GM19240 (cell line): Measurements from ENCODE around the gene GBA2.
A peak's percentile ranks its signal among the peaks of the same experiment; 100 is the strongest.

ENCODE experiments used
- DNase-seq: peaks from one replicate; pipeline ENCODE4 v3.0.0; 2011; ENCODE audit warnings: low spot score; ENCODE audit not compliant: insufficient read length

Gene GBA2

DNA sequence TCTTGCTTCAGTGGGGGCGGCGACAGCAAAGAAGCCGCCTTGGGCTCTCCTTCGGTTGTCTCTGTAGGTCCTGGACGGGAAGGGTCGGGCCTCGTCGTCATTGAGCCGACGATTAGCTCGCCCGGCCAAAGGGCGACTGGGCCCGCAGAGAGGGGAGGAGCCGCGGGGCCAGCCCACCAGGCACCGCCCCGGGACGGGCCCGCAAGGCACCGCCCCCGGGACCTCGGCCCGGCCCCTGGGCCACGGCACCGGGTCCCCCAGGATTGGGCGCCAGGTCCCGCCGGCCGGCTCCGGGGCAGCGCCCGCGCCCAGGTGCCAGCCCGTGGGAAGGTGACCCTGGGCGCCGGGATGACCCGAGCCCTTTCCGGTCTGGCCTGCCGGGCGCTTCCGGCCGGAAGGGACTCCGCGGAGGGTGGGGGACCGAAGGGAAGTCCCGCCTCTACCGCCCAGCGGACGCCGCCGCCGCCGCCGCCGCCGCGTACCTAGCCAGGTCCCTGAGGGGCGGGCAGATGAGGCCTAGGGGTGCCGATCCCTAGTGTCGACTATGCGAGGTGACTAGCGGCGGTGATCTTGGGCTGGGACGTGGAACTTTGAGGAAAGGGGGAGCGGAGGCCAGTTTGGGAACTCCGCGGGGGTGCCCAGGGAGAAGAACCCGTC, at the start of gene GBA2, which contains the start of gene RGP1:
Gene GBA2 (minus strand): TSS at position 371 of the 657 bp plus-strand sequence. CDS start 524 bp downstream, outside the sequence.
Gene RGP1 (plus strand): TSS at position 430 of the 657 bp plus-strand sequence. CDS start 469 bp downstream, outside the sequence.
- no peak for DNase-seq

DNA sequence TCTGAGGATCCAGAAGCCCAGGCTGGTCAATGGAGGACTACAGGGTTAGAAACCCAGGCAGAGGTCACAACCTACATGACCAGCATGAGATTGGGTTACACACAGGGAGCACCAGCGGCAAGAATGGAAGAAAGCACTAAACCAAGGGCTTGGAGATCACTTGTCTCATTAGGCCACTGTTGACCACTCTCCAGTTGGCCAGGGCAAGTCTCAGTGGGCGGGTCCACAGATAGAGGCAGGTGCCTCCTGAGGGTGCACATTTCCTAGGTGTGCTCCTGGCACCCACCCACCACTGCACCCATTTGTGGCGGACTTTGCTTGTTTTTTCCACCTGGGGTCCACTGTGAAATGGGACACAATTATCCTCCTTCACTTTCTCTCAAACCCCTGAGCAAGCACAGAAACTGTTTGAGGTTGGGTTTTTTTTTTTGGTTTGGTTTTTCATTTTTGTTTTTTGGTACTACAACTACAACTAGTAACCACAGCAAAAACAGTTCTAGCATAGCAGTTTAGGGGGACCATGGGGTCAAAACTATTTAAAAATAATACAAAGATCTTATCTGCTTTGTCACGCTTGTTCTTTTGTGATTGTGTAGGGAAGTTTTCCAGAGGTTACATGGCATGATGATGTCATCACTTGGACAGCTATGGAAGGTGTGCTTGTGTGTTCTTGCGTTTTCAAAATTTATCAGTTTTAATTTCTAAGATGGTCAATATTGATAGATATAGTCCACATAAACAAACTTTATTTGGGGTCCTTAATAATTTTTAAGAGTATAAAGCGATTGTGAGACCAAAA, 48.5 kb upstream of the GBA2 start:
- no peak for DNase-seq

DNA sequence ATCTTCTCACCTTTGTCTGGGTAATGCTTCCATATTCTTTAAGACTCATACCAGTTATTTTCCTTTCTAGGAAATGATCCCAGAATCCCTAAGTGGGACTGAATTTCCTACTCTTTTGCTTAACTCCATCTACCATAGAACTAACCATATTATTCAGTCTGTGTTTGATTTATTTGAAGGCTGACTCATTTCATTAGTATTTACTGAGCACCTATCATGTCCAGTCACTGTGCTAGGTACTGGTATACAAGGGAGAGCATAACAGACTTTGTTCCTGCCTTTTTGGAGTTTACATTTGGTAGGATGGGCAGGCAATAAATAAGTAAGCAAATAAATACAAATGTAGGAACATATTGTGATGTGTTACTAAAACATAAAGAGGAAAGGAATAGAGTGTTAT, 46.7 kb upstream of the GBA2 start:
- DNase-seq, result no peak

DNA sequence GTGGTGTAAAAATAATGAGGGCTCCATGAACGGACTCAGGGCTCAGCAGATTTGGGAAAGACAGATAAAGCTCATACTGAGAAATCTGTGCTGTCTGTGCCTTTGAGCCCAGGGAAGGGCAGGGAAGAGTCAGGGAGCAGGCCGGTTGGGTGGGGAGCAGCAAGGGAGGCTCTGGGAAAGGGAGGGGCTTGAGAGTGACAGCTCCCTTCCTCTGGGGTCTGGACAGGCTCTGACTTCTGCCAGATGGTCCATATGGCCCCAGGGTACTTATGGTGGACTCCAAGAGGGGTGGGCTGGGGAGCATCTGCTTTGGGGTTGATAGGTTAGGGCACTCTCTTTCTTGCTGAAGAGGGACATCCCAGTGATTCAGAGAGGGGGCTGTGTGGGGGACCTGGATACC, 44.4 kb upstream of the GBA2 start:
- DNase-seq, result no peak

DNA sequence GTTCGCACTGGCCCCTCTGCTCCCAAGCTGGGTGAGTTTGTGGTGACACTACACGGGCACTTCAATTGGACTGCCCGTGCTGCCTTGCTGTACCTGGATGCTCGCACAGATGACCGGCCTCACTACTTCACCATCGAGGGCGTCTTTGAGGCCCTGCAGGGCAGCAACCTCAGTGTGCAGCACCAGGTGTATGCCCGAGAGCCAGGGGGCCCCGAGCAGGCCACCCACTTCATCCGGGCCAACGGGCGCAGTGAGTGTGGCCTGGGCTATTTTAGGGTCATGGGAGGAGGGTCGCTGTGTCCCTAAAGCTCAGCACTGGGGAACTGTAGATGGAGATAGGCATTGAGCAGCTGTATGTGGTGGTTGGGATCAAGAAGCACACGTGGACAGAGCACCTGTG, 43.8 kb upstream of the GBA2 start:
- no peak for DNase-seq

DNA sequence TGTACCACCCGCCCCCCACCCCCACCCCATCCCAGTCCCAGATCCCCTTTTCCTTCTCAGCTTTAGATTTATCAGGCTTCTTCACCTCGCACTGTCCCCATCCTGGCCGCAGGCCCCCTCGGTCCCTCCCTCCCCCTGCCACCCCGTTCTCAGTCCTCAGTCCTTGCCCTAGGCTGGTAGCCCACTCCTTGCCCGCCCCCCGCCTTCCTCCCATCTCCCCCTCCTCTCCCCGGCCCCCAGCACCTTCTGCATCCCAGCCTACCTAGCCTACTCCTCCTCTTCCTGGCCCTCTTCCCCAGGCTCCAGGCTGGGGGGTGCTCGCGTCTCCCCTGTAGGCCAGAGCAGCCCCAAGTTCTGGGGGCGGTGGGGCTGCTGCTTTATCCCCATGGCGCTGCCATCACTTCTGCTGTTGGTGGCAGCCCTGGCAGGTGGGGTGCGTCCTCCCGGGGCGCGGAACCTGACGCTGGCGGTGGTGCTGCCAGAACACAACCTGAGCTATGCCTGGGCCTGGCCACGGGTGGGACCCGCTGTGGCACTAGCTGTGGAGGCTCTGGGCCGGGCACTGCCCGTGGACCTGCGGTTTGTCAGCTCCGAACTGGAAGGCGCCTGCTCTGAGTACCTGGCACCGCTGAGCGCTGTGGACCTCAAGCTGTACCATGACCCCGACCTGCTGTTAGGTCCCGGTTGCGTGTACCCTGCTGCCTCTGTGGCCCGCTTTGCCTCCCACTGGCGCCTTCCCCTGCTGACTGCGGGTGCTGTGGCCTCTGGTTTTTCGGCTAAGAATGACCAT, 43.2 kb upstream of the GBA2 start:
- no peak for DNase-seq

DNA sequence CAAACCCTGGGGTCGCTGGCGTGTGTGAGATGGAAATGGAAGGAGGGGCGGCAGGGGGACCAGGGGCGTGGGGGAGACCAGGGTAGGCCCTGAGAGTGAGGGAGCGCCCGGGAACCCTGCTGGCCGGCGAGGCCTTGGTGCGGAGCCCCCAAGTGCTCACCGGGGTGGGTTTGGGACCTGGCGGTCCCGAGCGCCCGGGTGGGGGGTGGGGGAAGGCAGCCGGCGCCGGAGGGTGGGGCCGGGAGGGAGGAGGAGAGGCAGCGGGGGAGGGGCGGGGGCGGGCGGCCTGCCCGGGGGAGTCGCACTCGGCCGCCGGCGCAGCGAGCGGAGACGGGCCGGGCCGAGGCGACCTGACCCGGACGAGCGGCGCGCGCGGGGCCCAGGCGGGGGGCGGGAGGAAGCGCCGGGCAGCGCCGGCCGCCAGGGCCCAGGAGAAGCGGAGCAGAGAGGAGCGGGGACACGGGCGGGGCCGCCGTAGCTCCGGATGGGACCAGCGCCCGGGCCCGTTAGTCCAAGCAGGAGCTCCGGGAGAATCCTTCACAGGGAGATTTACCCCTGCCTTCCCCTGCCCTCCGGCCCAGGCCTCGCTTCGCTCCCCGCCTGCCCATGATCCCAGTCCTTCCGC, 42.4 kb upstream of the GBA2 start, which contains the start of gene NPR2:
Gene NPR2 (plus strand): TSS at position 295 of the 625 bp plus-strand sequence. CDS start 818 bp downstream, outside the sequence.
- no peak for DNase-seq

DNA sequence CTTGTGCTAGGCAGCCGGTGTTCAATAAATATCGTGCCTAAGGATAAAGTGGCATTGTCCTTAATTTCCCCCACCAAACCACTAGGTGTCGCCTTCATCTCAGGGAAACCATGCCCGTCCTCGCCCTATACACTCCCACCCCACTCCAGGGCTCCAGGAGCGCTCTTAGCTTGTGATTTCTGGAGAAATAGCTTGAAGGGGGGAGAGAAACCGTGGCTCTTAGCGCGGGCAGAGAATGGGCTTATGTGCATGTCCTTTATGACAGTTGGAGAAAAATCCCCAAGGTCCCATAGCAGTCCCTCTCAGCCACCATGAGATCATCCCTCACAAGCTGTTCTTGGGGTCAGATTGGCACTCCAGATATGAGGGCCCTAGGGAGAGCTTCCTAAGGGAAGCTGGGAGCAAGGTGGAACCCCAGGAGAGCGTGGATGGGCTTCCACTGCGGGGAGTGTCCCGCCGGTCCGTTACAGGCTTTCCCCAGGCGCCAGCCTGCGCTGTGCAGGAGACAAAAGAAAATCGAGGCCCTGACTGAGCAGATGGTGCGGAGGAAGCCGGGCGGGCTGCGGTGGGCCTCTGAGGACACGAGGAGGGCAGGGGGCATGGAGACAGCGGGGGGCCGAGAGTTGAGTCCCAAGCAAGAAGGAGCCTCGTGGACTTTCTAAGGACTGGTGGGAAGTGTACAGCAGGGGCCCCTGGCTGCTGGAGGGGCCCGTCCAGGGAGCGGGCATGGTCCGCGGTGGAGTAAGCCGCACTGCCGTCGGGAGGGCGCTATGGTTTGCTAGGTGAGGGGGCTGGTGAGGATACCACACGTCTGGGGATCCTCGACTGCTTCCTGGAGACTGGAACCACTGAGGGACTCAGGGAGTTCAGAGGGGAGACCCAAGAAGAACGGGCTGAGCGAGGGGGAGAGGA, 41.6 kb upstream of the GBA2 start:
- DNase-seq, result peak; percentile 78

DNA sequence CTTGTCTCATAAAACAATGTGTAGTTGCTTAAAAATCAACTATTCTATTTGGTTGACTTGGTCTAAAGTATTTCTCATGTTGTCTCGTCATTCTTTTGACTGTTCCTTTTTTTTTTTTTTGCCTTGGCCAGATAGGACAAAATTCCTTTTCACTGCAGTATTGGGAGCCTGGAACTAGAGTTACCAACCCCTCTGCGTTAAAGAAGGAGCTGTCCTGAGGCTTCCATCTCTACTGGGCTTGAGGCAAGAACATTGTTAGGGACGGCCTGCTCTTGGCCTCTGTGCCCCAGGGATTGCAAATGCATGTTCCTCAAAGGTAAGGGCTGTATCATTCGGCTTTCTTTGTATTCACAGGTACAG, 41.0 kb upstream of the GBA2 start:
- DNase-seq, result no peak

DNA sequence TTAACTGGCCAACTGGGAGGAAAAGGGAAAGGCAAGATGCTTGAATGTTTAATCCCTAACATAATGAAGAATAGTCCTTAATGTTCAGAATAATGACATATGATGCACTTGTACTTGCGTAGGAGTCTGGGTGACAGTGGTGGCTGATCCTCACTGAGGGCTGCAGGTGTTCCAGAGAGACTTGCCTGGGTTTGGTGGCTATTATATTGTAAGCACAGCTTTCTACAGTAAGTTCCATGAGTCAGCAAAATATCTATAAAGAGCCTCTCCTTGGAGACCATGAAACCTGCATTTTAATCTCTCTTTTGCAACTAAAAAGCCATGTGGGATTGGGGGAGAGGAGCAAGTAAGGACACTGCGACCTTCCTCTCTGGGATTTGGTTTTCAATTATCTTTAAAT, 40.5 kb upstream of the GBA2 start:
- no peak for DNase-seq

DNA sequence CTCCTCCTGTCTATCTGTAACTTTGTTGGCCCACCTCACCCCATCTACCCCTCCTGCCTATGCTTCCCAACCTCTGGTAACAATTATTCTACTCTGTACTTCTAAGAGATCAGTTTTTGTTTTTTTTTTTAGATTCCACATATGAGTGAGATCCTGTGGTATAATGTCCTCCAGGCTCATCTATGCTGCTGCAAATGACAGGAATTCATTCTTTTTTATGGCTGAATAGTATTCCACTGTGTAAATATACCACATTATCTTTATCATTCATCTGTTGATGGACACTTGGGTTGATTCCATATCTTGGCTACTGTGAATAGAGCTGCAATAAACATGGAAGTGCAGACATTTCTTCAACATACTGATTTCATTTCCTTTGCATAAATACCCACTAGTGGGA, 34.4 kb upstream of the GBA2 start:
- no peak for DNase-seq

DNA sequence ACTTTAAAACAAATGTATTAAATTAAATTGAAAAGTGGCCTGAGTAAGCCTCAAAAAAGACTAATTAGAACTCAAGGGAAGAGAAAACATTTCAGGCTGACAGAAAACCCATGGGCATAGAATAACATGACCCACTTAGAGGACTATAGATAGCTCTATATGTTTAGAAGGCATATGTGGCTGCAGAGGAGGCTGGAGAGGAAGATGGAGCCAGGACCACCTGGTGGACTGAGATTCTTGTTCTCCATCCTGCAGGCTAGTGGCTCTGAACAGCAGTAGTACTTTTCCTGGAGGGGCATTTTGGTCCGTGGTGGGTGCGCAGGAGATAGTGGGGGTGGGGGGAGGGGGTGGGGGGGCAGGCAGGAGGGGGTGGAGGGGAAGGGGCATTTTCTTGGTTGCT, 32.0 kb upstream of the GBA2 start:
- DNase-seq, result no peak

DNA sequence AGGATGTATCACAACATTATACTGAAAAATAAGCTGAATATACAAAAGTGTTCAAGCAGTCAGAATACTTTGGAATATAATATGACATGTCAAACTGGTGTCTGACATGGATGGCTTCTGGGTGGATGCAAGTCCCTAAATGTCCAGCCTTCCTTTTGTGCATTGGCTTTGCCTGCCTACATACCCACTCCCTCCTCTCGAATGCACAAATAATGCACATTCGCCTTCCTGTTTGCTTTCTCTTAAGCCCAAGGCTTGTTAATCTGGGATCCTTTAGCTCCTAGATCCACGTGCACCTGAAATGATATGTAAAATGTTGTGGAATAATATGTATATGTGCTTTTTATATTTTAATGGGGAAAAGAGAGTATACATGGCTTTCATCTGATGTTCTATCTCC, 29.5 kb upstream of the GBA2 start:
- DNase-seq, result no peak

DNA sequence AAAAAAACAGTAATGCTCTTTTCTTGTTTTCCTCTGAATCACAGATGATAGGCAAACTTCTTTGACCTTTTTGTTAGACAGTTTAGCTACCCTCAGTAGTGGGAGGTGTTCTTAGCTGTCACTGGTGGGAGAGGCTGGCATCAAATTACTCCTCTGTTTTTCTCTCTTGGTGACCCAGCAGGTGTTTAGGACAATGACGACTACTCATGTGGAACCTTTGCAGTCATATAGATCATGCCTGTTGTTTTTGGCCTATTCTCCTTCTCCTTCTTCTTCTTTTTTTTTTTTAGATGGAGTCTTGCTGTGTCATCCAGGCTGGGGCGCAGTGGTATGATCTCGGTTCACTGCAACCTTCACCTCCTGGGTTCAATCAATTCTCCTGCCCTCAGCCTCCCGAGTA, 27.0 kb upstream of the GBA2 start:
- DNase-seq, result no peak

DNA sequence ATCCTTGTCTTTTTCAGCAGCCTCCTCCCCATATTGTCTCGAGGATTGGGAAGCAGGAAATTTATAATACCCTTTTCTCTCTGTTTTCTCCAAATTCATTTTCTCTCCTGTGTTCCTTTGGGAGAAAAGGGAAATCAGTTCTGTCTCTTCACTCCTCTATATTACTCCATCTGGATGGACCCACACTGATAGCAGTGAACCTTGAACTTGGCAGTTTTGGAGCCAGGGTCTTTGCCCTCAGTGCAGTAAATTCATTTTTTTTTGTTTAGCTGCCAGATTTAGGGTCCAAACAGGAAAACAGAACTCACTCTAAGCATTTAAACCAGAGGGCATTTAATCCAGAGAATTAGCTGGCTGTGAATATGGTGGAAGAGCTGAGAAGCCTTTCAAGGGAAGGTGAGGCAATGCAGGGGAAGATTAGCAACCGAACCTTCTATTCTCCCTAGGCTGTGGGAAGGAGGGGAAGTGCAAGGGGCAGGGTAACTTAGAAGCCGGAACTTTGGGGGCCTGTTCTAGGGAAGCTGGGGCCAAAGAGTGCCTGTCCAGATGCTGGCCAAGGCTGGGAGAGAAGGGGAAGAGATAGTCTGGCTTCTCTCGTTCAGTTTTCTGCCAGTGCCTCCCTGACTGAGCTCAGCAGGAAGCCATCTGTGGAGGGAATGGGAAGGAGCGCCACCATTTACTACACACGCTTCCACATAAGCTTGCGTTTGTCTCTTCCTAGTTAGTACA, 26.0 kb upstream of the GBA2 start:
- no peak for DNase-seq

DNA sequence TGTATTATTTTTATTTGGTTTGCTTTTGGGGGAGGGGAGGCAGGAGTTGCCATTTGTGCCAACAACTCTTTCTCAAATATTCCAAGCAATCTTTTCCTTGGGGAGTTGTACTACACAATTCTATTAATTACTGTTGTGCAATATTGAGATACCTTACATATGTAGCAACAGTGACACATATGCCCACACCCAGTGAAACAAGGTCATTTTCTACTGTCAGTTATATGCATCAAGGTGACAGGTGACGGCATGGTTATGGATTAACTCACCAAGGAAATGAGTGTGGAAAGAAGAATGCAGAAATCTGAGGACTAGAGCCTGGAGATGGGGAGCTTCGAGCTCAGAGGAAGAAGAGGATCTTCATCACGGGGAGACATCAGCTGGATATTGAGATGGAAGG, 22.9 kb upstream of the GBA2 start:
- no peak for DNase-seq

DNA sequence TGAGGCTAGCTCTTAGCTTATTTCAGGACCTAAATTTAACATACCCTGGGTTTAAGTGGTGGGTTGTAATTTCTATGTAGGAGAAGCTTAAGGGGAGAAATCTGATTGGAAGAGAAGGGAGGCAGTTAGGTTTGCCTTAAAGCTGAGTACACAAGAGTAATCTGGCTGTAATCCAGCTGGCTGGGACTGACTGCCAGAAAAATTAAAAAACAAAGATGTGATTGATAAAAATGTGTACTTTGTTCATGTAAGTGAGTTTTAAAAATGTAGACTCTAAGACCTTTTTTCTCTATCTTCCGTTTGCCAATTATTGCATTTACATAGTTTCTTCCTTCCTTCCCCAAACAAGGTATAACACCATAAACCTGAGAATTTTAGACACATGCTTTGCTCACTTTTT, 22.5 kb upstream of the GBA2 start:
- no peak for DNase-seq

DNA sequence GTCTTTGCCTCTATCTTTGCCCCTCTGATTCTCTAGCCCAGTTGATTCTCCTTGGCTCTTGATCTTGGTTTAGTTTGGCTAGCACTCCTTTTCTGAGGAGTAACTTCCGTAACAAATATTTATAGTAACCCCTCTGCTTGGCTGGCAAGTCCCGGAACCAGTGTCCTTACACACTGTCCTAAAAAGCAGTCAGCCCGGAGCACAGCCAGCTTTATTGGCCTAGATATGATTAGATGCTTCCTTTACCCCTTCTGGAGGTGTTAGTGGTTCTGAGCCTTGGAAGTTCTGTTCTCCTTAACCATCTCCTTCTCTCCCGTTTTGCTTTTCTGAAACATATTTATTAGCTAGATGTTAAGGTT, 22.0 kb upstream of the GBA2 start:
- no peak for DNase-seq

DNA sequence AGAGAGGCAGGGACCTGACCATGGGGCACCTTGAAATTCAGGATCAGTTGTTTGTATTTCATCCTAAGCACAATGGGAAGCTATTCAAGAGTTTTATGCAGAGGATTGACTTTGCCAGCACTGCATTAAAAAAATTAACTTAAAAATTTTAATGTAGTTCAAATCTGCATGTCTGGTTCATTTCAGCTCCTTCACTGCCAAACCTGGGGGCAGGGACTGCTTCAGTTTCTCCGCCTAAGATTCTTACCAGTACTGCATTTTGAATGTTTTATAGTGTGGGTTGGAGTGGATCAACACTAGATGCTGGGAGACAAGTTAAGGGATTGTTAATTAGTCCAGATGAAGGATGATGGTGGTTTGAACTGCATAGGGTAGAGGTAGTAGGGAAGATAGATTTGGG, 20.7 kb upstream of the GBA2 start:
- DNase-seq, result no peak

DNA sequence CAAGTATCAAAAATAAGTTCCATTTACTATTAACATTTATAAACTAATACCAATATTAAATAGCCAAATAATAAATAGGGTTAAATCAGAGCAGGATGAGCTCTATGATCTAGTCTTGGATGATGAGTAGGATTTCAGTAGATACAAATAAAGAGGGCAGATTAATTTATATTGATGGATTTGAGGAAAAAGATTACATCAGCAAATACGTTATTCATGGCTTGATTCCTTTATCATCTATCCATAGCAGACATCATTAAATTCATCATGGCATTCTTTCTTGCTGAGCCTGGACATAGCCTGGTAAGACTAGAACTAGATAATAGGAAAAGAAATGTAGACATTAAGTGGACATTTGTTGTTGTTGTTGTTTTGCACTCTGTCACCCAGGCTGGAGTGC, 18.4 kb upstream of the GBA2 start:
- no peak for DNase-seq
